SK-N-SH treated with all-trans-retinoic acid at 6 μM for 48 hours (cell line): ENCODE measurements around the gene MVB12A.

Experiments used
- ATAC-seq: fragments of 200-7000 bp; cut with Tn5 transposase; 3 replicates; pipeline ENCODE4 v1.9.1; 2020; ENCODE audit warnings: mild to moderate bottlenecking, moderate library complexity
- BACH2 ChIP-seq: fragments of 250-450 bp; sonication (Bioruptor Pico); IDR thresholded peaks from 2 replicates; pipeline ENCODE4 v1.9.0; 2021; ENCODE audit warnings: mild to moderate bottlenecking, borderline replicate concordance
- CSDC2 ChIP-seq: fragments of 250-450 bp; sonication (Bioruptor Pico); IDR thresholded peaks from 2 replicates; pipeline ENCODE4 v1.5.0; 2020; ENCODE audit warnings: mild to moderate bottlenecking, moderate library complexity
- ISL1 ChIP-seq: fragments of 250-450 bp; sonication (Bioruptor Pico); IDR thresholded peaks from 2 replicates; pipeline ENCODE4 v2.1.2; 2022; ENCODE audit warnings: mild to moderate bottlenecking, moderate library complexity
- RARB ChIP-seq: fragments of 250-450 bp; sonication (Bioruptor Pico); IDR thresholded peaks from 2 replicates; pipeline ENCODE4 v1.8.0; 2021; ENCODE audit warnings: mild to moderate bottlenecking, moderate library complexity
- SNAI2 ChIP-seq: fragments of 250-450 bp; sonication (Bioruptor Pico); IDR thresholded peaks from 2 replicates; pipeline ENCODE4 v1.5.0; 2020; ENCODE audit warnings: mild to moderate bottlenecking, moderate library complexity
- TCF4 ChIP-seq: fragments of 250-450 bp; sonication (Bioruptor Pico); IDR thresholded peaks from 2 replicates; pipeline ENCODE4 v1.8.0; 2021; ENCODE audit warnings: mild to moderate bottlenecking, moderate library complexity, borderline replicate concordance
- TOX ChIP-seq: fragments of 250-450 bp; sonication (Bioruptor Pico); IDR thresholded peaks from 2 replicates; pipeline ENCODE4 v1.8.0; 2021; ENCODE audit warnings: mild to moderate bottlenecking, moderate library complexity, borderline replicate concordance
- ZC3H10 ChIP-seq: fragments of 250-450 bp; sonication (Bioruptor Pico); IDR thresholded peaks from 2 replicates; pipeline ENCODE4 v1.5.1; 2021; ENCODE audit warnings: mild to moderate bottlenecking, moderate library complexity
- ZFP3 ChIP-seq: fragments of 250-450 bp; sonication (Bioruptor Pico); IDR thresholded peaks from 2 replicates; pipeline ENCODE4 v1.5.0; 2020; ENCODE audit warnings: mild to moderate bottlenecking, moderate library complexity
- ZFP30 ChIP-seq: fragments of 450-650 bp; formaldehyde crosslinking; IDR thresholded peaks from 2 replicates; pipeline ENCODE4 v1.5.0; 2022; ENCODE audit warnings: mild to moderate bottlenecking, moderate library complexity
- ZNF565 ChIP-seq: fragments of 450-650 bp; formaldehyde crosslinking; conservative IDR thresholded peaks from 2 replicates; pipeline ENCODE4 v1.5.0; 2020; ENCODE audit warnings: low read depth, mild to moderate bottlenecking, moderate library complexity
- ZNF70 ChIP-seq: fragments of 450-650 bp; formaldehyde crosslinking; IDR thresholded peaks from 2 replicates; pipeline ENCODE4 v1.5.0; 2020; ENCODE audit warnings: mild to moderate bottlenecking, moderate library complexity
- ZNF8 ChIP-seq: fragments of 450-650 bp; formaldehyde crosslinking; IDR thresholded peaks from 2 replicates; pipeline ENCODE4 v1.5.0; 2020; ENCODE audit warnings: mild to moderate bottlenecking, moderate library complexity
- TF ChIP-seq, protein P1 (sequence below): fragments of 250-450 bp; sonication (Bioruptor Pico); IDR thresholded peaks from 2 replicates; pipeline ENCODE4 v1.8.0; 2021; ENCODE audit warnings: low read depth, mild to moderate bottlenecking, moderate library complexity, borderline replicate concordance
- TF ChIP-seq, protein P2 (sequence below): fragments of 250-450 bp; sonication (Bioruptor Pico); IDR thresholded peaks from 2 replicates; pipeline ENCODE4 v1.5.1; 2020; ENCODE audit warnings: low read depth, mild to moderate bottlenecking, moderate library complexity
- TF ChIP-seq, protein P3 (sequence below): fragments of 250-450 bp; sonication (Bioruptor Pico); IDR thresholded peaks from 2 replicates; pipeline ENCODE4 v1.5.0; 2020; ENCODE audit warnings: mild to moderate bottlenecking, moderate library complexity
- TF ChIP-seq, protein P4 (sequence below): fragments of 250-450 bp; sonication (Bioruptor Pico); IDR thresholded peaks from 2 replicates; pipeline ENCODE4 v1.5.1; 2021; ENCODE audit warnings: mild to moderate bottlenecking, moderate library complexity
- TF ChIP-seq, protein P5 (sequence below): fragments of 250-450 bp; sonication (Bioruptor Pico); IDR thresholded peaks from 2 replicates; pipeline ENCODE4 v1.8.0; 2020; ENCODE audit warnings: mild to moderate bottlenecking, moderate library complexity, borderline replicate concordance

MVB12A gene

DNA sequence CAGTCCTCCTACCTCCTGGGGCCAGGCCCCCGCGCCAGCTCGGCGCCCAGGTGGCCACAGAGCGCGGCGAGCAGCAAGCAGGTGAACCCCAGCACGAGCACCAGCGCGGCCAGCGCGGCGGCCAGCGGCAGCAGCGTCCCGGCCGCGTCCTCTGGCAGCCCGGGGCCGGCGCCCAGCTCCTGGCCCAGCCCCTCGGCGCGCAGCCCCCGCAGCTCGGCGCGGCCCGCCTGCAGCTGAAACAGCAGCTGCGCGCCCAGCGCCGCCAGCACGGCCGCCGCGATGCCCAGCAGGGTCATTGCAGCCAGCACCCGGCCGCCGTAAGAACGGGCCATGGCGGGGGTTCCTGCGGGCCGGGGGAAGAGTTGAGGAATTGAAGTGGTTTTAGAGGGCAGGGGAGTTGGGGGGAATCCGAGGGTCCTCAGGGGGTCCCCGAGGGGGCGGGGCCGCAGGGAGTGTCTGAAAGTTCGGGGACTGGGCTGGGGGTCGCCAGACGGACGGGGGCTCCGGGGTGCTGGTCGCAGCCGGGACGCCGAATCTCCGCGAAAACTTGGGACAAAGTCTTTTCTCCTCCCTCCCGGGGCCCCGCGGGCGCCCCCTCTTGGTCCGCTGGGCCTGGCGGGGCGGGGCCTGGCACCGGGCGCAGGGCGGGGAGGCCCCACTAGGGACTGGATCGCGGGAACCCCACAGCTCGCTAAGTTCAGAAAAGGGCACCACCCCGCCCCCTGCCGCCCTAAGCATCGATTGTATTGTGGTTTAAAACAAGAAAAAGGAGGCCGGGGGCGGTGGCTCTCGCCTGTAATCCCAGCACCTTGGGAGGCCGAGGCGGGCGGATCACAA, 28.5 kb downstream of the MVB12A start, which contains the start of gene TMEM221:
Gene TMEM221 (minus strand): TSS at position 538 of the 837 bp plus-strand sequence. CDS start 206 bp downstream, at position 332.
- no peak for TF ChIP-seq TOX
- no peak for TF ChIP-seq RARB
- ATAC-seq = peak; percentile 82

DNA sequence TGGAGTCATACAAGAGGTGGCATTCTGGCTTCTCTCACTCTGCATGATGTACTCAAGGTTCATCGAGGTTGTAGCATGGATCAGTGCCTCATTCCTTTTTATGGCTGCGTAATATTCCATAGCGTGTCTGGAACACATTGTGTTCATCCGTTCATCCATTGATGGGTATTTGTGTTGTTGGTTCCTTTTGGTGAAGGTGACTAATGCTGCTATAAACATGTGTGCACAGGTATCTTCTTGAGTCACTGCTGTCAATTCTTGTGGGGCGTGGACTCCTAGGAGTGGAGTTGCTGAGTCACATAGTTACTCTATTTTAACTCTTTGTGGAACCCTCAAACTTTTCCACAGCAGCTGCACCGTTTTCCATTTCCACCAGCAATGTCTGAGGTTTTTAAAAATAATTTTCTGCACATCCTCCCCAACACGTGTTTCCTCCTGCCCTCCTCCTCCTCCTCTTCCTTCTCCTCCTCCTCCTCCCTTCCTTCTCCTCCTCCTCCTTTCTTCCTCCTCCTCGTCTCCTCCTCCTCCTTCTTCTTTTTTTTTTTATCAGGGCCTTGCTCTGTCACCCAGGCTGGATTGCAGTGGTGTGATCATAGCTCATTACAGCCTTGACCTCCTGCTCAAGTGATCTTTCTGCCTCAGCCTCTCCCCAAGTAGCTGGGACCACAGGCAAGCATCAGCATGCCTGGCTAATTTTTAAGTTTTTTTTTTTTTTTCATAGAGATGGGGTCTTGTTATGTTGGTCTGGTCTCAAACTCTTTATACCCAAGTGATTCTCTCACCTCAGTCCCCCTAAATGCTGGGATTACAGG, 30.6 kb downstream of the MVB12A start:
- no peak for ATAC-seq
- TF ChIP-seq ZNF565 = no peak

DNA sequence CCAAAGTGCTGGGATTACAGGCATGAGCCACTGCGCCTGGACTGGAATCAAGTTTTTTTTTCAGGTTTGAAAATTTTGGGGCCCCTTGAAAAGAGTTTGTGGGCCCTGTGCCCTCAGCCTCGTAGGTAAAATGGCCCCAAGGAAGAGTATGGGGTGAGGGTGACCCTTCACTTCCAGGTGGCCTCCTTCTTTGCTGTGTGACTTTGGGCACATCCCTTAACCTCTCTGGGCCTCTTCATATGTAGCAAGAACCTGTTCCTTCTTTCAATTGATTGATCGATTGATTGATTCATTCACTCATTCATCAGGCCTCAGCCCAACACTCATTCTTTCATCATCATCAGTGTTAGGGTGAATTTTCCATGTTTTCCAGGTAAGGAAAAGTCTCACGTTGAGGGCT, 32.0 kb downstream of the MVB12A start:
- ATAC-seq = no peak
- TF ChIP-seq SNAI2 (CRISPR knock-in tag) (no peak), ZNF70 (CRISPR knock-in tag) (no peak), ISL1 (CRISPR knock-in tag) (no peak), TOX (no peak), RARB (no peak), ZNF8 (CRISPR knock-in tag) (no peak), BACH2 (CRISPR knock-in tag) (no peak), ZC3H10 (CRISPR knock-in tag) (no peak), ZFP3 (no peak), ZFP30 (CRISPR knock-in tag) (no peak)
- TF ChIP-seq, protein P1, sequence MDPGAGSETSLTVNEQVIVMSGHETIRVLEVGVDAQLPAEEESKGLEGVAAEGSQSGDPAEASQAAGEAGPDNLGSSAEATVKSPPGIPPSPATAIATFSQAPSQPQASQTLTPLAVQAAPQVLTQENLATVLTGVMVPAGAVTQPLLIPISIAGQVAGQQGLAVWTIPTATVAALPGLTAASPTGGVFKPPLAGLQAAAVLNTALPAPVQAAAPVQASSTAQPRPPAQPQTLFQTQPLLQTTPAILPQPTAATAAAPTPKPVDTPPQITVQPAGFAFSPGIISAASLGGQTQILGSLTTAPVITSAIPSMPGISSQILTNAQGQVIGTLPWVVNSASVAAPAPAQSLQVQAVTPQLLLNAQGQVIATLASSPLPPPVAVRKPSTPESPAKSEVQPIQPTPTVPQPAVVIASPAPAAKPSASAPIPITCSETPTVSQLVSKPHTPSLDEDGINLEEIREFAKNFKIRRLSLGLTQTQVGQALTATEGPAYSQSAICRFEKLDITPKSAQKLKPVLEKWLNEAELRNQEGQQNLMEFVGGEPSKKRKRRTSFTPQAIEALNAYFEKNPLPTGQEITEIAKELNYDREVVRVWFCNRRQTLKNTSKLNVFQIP (CRISPR knock-in tag) = no peak
- TF ChIP-seq, protein P2, sequence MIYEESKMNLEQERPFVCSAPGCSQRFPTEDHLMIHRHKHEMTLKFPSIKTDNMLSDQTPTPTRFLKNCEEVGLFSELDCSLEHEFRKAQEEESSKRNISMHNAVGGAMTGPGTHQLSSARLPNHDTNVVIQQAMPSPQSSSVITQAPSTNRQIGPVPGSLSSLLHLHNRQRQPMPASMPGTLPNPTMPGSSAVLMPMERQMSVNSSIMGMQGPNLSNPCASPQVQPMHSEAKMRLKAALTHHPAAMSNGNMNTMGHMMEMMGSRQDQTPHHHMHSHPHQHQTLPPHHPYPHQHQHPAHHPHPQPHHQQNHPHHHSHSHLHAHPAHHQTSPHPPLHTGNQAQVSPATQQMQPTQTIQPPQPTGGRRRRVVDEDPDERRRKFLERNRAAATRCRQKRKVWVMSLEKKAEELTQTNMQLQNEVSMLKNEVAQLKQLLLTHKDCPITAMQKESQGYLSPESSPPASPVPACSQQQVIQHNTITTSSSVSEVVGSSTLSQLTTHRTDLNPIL = no peak
- TF ChIP-seq, protein P3, sequence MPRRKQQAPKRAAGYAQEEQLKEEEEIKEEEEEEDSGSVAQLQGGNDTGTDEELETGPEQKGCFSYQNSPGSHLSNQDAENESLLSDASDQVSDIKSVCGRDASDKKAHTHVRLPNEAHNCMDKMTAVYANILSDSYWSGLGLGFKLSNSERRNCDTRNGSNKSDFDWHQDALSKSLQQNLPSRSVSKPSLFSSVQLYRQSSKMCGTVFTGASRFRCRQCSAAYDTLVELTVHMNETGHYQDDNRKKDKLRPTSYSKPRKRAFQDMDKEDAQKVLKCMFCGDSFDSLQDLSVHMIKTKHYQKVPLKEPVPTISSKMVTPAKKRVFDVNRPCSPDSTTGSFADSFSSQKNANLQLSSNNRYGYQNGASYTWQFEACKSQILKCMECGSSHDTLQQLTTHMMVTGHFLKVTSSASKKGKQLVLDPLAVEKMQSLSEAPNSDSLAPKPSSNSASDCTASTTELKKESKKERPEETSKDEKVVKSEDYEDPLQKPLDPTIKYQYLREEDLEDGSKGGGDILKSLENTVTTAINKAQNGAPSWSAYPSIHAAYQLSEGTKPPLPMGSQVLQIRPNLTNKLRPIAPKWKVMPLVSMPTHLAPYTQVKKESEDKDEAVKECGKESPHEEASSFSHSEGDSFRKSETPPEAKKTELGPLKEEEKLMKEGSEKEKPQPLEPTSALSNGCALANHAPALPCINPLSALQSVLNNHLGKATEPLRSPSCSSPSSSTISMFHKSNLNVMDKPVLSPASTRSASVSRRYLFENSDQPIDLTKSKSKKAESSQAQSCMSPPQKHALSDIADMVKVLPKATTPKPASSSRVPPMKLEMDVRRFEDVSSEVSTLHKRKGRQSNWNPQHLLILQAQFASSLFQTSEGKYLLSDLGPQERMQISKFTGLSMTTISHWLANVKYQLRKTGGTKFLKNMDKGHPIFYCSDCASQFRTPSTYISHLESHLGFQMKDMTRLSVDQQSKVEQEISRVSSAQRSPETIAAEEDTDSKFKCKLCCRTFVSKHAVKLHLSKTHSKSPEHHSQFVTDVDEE = no peak
- TF ChIP-seq, protein P4, sequence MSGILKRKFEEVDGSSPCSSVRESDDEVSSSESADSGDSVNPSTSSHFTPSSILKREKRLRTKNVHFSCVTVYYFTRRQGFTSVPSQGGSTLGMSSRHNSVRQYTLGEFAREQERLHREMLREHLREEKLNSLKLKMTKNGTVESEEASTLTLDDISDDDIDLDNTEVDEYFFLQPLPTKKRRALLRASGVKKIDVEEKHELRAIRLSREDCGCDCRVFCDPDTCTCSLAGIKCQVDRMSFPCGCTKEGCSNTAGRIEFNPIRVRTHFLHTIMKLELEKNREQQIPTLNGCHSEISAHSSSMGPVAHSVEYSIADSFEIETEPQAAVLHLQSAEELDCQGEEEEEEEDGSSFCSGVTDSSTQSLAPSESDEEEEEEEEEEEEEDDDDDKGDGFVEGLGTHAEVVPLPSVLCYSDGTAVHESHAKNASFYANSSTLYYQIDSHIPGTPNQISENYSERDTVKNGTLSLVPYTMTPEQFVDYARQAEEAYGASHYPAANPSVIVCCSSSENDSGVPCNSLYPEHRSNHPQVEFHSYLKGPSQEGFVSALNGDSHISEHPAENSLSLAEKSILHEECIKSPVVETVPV (CRISPR knock-in tag) = no peak
- TF ChIP-seq, protein P5, sequence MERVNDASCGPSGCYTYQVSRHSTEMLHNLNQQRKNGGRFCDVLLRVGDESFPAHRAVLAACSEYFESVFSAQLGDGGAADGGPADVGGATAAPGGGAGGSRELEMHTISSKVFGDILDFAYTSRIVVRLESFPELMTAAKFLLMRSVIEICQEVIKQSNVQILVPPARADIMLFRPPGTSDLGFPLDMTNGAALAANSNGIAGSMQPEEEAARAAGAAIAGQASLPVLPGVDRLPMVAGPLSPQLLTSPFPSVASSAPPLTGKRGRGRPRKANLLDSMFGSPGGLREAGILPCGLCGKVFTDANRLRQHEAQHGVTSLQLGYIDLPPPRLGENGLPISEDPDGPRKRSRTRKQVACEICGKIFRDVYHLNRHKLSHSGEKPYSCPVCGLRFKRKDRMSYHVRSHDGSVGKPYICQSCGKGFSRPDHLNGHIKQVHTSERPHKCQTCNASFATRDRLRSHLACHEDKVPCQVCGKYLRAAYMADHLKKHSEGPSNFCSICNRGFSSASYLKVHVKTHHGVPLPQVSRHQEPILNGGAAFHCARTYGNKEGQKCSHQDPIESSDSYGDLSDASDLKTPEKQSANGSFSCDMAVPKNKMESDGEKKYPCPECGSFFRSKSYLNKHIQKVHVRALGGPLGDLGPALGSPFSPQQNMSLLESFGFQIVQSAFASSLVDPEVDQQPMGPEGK = no peak

DNA sequence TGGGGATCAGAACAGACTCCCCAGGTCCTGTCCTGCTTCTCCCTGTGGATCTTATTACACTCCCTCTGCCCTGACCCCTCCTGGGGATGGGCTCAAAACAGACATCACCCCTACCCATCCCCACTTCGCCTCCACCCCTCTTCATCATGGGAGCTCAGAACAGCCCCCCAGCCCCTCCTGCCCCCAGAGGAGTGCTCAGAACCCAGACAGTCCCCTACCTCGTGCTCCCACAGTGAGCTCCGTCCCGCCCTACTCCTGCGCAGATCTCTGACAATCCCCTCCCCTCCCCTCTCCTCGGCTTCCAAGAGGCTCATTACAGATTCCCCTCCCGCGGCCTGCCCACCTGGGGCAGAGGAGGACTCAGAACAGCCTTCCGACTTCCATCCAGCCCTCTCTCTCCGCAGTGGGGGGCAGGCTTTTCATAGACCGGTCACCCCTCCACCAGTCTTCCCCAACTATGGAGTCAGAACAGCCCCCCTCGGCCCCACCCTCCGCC, 34.8 kb downstream of the MVB12A start:
- TF ChIP-seq, protein P5 = no peak
- TF ChIP-seq, protein P2 = no peak
- TF ChIP-seq CSDC2 (CRISPR knock-in tag) (no peak), ZC3H10 (CRISPR knock-in tag) (no peak), TOX (no peak), ZNF70 (CRISPR knock-in tag) (no peak), TCF4 (CRISPR knock-in tag) (no peak), ZFP3 (no peak)
- TF ChIP-seq, all 23 proteins: peak for 0
- 0 out of 3 replicates have a peak, but pooled peaks have one; percentile 10 for ATAC-seq
